Activated CD4-positive, alpha-beta T cell treated with anti-CD3 and anti-CD28 coated beads, Interleukin-2, Interleukin-6, amounts not matched to agents 100 ng/mL and 50 ng/mL, durations not matched to agents 16 hours and 8 hours (primary cell): ENCODE measurements around the gene GPS1.

Source experiments
- DNase-seq: peaks from one replicate; pipeline ENCODE4 v3.0.0-alpha.2; 2020

GPS1 gene

GRCh38 chr17:82080789-82081464 lies 29.2 kb downstream of the GPS1 start:
- DNase-seq, result no peak

GRCh38 chr17:82081546-82081945 lies 29.8 kb downstream of the GPS1 start:
- DNase-seq, result no peak

GRCh38 chr17:82081966-82082365 lies 30.3 kb downstream of the GPS1 start:
- no peak for DNase-seq

GRCh38 chr17:82082456-82082855 lies 30.8 kb downstream of the GPS1 start:
- DNase-seq, result no peak

- DNase-seq, result no peak
Measured at GRCh38 chr17:82083009-82083408, 31.3 kb downstream of the GPS1 start.

- DNase-seq, result no peak
Measured at GRCh38 chr17:82083533-82084359, 32.0 kb downstream of the GPS1 start.

GRCh38 chr17:82084373-82085030 lies 32.8 kb downstream of the GPS1 start:
- no peak for DNase-seq

- DNase-seq, result no peak
Measured at GRCh38 chr17:82085031-82085861, 33.5 kb downstream of the GPS1 start.

GRCh38 chr17:82085931-82086764 lies 34.5 kb downstream of the GPS1 start:
- DNase-seq, result no peak

- no peak for DNase-seq
Measured at GRCh38 chr17:82086941-82087906, 35.5 kb downstream of the GPS1 start.

- DNase-seq, result no peak
Measured at GRCh38 chr17:82087961-82088837, 36.5 kb downstream of the GPS1 start.

GRCh38 chr17:82088838-82089722 lies 37.4 kb downstream of the GPS1 start:
- no peak for DNase-seq

- DNase-seq, result no peak
Measured at GRCh38 chr17:82089723-82090548, 38.2 kb downstream of the GPS1 start.

- DNase-seq, result no peak
Measured at GRCh38 chr17:82090549-82091263, 39.0 kb downstream of the GPS1 start.

- no peak for DNase-seq
Measured at GRCh38 chr17:82091264-82092066, 39.8 kb downstream of the GPS1 start.

GRCh38 chr17:82092094-82092586 lies 40.4 kb downstream of the GPS1 start:
- no peak for DNase-seq
